Measurements from ENCODE around the gene PRKCB.

DNA sequence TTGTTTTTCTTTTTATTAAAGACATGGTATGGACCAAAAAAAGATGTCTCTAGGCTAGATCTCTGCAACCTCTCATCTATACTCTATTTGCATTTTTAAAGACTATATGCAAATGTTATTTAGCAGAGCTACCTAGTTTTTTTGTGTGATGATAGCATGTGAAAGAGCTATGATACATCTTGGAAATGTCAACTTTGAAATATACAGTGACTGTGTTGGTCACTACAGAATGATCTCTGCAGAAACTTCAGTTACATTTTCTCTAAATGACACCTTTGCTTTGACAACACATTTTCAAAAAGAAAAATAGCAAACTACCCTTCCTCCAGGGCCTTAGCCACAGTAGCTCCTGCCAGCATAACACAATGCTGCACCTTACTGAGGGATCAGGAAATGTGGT, 86.6 kb downstream of the PRKCB start:
- no peak for TF ChIP-seq CTCF (IDR thresholded peaks at IDR 0.05)
- no peak for TF ChIP-seq POLR2A (IDR thresholded peaks at IDR 0.05)

Measured in testis (tissue), 2 donors.